Skin epidermis (tissue), 12 donors: ENCODE data around the gene MGMT.
A peak's percentile ranks its signal among the peaks of the same experiment; 100 is the strongest.
"Not testable (repeated sequence)": the region's sequence is repeated elsewhere in the genome, so short reads cannot be mapped to it uniquely, and the experiment has no call there.

ENCODE experiments used
- H3K27ac ChIP-seq, 21 experiments: fragments of 200-600 bp; sonication (generic) in 11 of 21; one replicate each; pipeline ENCODE4 v1.5.0; 2020; ENCODE audit warnings: mild to moderate bottlenecking in 3 of 21, inconsistent platforms in 2 of 21, moderate library complexity in 2 of 21
- H3K4me3 ChIP-seq, 7 experiments: fragments of 200-600 bp; sonication (generic) in 2 of 7; one replicate each; pipeline ENCODE4 v1.5.0; 2020; ENCODE audit warnings: inconsistent platforms in 2 of 7, mild to moderate bottlenecking in 2 of 7, moderate library complexity in 1 of 7

Gene MGMT

GRCh38 chr10:129466703-129467358, at the start of gene MGMT:
TSS of gene MGMT (plus strand) at chr10:129467241.
- Histone ChIP-seq H3K4me3 (peak within 1 kb of the TSS; percentile 47 to 91 (median 76)), H3K27ac (peak within 1 kb of the TSS; percentile 27 to 93 (median 86))

- Histone ChIP-seq H3K27ac (peak overlapping the region in 4 of 21 experiments; percentile 18 to 67 (median 60)), H3K4me3 (no peak overlapping the region)
Observed at GRCh38 chr10:129417870-129418269, 49.2 kb upstream of the MGMT start.

GRCh38 chr10:129418496-129419225, 48.4 kb upstream of the MGMT start:
- Histone ChIP-seq H3K4me3 (no peak overlapping the region), H3K27ac (peak overlapping the region in 3 of 21 experiments; percentile 43 to 61 (median 60))

GRCh38 chr10:129419397-129419796, 47.6 kb upstream of the MGMT start:
- no peak overlapping the region for H3K4me3 ChIP-seq

GRCh38 chr10:129421399-129422010, 45.5 kb upstream of the MGMT start:
- no peak overlapping the region for H3K27ac ChIP-seq
- H3K4me3 ChIP-seq = no peak overlapping the region

More at GRCh38 chr10:129419397-129419796, 47.6 kb upstream of the MGMT start:
- peak overlapping the region in 1 of 21 experiments; percentile 60 for H3K27ac ChIP-seq

GRCh38 chr10:129424978-129425377, 42.1 kb upstream of the MGMT start:
- H3K4me3 ChIP-seq = no peak overlapping the region
- no peak overlapping the region for H3K27ac ChIP-seq

- H3K4me3 ChIP-seq = no peak overlapping the region
- no peak overlapping the region for H3K27ac ChIP-seq
Observed at GRCh38 chr10:129426606-129427005, 40.4 kb upstream of the MGMT start.

GRCh38 chr10:129433266-129433665, 33.8 kb upstream of the MGMT start:
- H3K4me3 ChIP-seq = no peak overlapping the region

GRCh38 chr10:129435724-129436123, 31.3 kb upstream of the MGMT start:
- not testable (repeated sequence) for H3K4me3 ChIP-seq, H3K27ac ChIP-seq

More at GRCh38 chr10:129433266-129433665, 33.8 kb upstream of the MGMT start:
- no peak overlapping the region for H3K27ac ChIP-seq

GRCh38 chr10:129438024-129438423, 29.0 kb upstream of the MGMT start:
- Histone ChIP-seq H3K4me3 (no peak overlapping the region), H3K27ac (peak overlapping the region in 1 of 21 experiments; percentile 28)

GRCh38 chr10:129440247-129440646, 26.8 kb upstream of the MGMT start:
- Histone ChIP-seq H3K4me3 (no peak overlapping the region), H3K27ac (no peak overlapping the region)

GRCh38 chr10:129440722-129441316, 26.2 kb upstream of the MGMT start:
- H3K4me3 ChIP-seq = no peak overlapping the region
- H3K27ac ChIP-seq = no peak overlapping the region

GRCh38 chr10:129441372-129442009, 25.6 kb upstream of the MGMT start:
- H3K4me3 ChIP-seq = no peak overlapping the region
- H3K27ac ChIP-seq = no peak overlapping the region

- H3K27ac ChIP-seq = no peak overlapping the region
- no peak overlapping the region for H3K4me3 ChIP-seq
Observed at GRCh38 chr10:129442866-129443265, 24.2 kb upstream of the MGMT start.

- Histone ChIP-seq H3K27ac (no peak overlapping the region), H3K4me3 (no peak overlapping the region)
Observed at GRCh38 chr10:129444359-129444758, 22.7 kb upstream of the MGMT start.

- Histone ChIP-seq H3K4me3 (no peak overlapping the region), H3K27ac (no peak overlapping the region)
Observed at GRCh38 chr10:129445436-129446182, 21.4 kb upstream of the MGMT start.

GRCh38 chr10:129446183-129446581, 20.9 kb upstream of the MGMT start:
- H3K4me3 ChIP-seq = no peak overlapping the region

GRCh38 chr10:129447486-129447885, 19.6 kb upstream of the MGMT start:
- H3K27ac ChIP-seq = no peak overlapping the region

More at GRCh38 chr10:129446183-129446581, 20.9 kb upstream of the MGMT start:
- no peak overlapping the region for H3K27ac ChIP-seq

GRCh38 chr10:129448086-129448485, 19.0 kb upstream of the MGMT start:
- no peak overlapping the region for H3K4me3 ChIP-seq
- no peak overlapping the region for H3K27ac ChIP-seq

More at GRCh38 chr10:129447486-129447885, 19.6 kb upstream of the MGMT start:
- no peak overlapping the region for H3K4me3 ChIP-seq
